ENCODE measurements around the gene COL9A3.
A peak's percentile ranks its signal among the peaks of the same experiment; 100 is the strongest.

COL9A3 gene

DNA sequence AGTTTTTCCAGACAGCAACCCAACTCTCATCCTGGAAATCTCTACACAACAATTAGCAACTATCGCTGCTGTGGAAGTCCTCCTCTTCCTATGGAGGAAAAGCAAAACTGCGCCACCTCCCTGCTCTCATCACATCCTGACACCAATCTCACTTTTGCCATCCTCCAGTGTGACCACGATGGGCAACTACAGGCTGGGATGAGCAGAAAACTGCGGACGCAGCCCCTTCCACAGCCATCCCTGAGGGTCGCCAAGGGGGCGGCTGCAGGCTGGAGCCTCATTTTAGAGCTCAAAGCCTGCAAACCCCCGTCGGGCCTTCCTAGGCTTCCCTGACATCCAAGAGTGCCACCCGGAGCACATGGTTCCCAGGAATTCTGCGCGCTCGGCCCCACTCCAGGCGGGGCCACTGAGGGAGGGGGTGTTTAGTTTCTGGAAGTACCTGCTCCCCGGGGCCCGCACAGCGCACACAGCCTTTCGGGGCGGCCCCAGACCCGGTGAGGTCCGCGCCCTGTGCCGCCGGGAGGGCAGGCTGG, 43.6 kb downstream of the COL9A3 start:
- DNase-seq: peak; percentile 40

DNA sequence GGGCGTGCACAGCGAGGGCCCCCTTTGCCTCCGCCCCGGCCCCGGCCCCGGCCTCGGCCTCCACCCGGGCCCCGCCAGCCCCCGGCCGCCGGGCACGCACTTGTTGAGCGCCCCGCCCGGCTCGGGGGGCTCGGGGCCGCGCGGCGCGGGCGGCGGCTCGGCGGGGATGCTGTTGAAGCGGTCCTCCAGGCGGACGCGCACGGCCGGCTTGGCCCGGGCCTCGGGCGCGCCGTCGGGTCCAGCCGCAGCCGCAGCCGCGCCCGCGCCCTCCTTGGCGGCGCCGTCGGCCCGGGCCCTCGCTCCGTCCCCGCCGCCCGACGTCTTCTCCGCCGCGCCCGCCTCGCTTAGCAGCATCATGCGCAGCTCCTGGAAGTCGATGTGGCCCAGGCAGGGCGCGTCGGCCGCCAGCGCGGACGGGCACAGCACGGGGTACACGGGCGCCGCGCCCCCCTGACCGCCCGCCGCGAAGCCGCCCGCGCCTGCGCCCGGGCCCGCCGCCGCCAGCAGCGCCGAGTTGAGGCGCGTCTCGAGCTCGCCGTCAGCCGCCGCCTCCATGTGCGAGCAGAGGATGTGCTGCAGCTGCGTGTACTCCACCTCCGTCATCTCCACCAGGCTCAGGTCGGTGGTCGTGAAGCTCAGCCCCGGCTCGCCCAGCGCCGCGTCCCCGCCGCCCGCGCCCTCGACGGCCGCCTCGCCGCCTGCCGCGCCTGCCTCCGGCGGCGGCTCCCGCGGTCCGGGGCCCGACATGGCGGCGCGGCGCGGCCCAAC, 44.3 kb downstream of the COL9A3 start:
- no peak for DNase-seq

DNA sequence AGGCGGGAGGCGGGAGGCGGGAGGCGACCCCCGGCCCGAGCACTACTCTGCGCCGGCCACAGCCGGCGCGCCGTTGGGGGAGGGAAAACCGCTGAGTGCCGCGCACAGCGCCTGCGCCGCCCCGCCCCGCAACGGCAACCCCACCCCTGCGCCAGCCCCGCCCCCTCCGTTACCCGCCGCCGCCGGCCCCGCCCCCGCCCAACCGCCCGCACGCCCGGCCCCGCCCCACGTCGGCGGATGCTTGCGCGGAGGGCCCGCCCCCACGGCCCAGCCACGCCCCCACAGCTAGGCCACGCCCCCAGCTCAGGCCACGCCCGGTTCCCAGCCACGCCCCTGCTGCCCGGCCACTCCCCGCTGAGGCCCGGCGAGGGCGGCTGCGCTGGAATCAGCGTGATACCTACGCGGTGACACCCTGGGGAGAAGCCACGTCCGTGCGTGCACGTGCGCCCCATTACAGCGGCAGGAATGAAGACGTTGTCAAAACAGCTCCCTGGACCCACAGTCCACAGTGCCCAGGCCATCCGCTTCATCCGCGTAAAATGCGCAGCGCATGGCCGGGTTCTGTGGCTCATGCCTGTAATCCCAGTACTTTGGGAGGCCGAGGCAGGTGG, 45.0 kb downstream of the COL9A3 start, which contains the start of gene TCFL5:
Gene TCFL5 (minus strand): TSS at position 97 of the 611 bp plus-strand sequence. CDS start 152 bp downstream, outside the sequence.
- peak; percentile 38 for DNase-seq

DNA sequence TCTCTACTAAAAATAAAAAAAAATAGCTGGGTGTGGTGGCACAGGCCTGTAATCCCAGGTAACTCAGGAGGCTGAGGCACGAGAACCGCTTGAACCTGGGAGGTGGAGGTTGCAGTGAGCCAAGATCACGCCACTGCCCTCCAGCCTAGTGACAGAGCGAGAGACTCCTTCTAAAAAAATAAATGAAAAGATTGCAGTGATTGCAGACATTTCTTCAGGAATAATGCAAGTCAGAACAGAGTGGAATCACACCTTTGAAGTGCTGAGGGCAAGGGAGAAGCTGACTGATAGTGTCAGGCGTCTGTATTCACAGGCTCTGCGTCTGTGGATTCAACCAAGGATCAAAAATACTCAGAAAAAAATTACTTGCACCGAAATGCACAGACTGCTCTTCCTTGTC, 47.4 kb downstream of the COL9A3 start:
- DNase-seq: no peak

DNA sequence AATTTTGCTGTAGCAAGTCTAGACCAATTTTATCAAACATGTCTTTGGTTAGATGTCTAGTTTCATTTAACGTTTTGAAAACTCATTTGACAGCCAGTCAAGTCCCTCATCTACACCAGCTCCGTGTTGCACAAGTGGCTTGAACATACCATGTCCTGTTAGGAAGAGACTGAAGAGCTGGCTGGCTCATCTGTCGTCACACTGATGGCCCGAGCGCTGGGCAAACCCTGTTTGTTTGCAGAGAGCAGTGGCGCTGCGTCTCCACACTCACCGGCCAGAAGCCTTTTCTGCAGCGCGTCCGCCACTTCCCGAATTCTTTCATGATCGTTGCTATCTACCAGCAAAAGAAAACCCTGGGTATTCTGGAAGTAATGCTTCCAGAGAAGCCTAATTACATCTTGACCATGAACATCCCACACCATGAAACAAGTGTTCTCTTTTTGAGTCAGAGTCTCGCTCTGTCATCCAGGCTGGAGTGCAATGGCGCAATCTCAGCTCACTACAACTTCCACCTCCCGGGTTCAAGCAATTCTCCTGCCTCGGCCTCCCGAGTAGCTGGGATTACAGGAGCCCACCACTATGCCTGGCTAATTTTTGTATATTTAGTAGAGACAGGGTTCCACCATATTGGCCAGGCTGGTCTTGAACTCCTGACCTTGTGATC, 55.5 kb downstream of the COL9A3 start:
- no peak for DNase-seq

DNA sequence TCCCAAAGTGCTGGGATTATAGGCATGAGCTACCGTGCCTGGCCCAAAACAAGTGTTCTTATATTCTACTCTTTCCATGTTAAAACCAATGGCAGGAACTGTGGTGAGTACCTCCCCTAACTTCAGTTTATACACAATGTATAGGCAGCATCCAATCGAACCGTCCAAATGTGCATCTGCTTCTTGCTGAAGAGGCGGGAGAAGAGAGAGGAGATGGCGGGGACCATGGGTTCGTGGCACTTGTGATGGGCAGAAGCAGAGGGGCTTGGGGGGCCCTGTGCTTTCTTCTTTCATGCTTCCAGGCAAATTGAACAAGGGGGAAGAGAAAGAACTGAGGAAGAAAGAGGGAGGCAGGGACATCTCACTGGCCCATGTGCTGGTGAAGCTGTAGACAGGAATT, 56.0 kb downstream of the COL9A3 start:
- DNase-seq: no peak

DNA sequence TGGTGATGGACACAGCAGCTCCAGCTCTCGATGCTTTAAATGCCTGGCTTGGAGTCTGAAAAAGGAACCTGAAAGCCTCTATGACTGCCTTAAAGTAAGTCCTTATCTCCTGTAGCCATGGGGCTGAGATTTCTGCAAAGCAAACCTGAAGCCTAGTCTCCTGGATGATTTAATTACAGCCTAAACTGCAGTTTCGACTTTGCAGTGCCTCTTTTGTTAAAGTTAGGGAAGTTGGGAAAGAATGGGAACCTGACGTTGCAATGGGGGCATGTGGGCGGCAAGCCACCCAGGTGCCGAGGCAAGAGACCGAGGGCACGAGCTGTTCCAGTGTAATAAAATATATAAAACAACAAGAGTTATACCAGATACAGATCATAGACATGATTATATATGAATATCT, 56.4 kb downstream of the COL9A3 start:
- DNase-seq: no peak

DNA sequence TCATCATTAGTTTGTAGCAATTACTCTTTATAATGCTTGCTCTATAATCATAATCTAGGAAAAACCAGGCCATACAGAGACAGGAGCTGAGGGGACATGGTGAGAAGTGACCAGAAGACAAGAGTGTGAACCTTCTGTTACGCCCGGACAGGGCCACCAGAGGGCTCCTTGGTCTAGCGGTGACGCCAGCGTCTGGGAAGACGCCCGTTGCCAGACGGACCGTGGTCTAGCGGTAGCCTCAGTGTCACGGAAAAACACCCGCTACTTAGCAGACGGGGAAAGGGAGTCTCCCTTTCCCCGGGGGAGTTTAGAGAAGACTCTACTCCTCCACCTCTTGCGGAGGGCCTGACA, 56.8 kb downstream of the COL9A3 start:
- peak; percentile 55 for DNase-seq

DNA sequence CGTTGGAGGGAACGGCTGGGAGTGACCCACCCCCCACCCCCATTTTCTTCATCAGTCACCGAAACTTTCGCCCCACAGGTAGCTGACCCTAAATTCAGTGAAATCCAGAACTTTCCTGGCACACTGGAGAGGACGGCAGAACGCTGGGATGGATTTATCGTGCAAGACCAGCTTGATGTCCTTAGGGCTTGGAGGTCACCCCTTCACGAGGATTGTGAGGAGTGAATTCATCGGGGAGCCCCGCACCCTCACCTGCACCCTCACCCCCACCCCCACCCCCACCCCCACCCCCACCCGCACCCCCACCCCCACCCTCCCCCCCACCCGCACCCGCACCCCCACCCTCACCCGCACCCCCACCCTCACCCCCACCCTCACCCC, 58.1 kb downstream of the COL9A3 start:
- DNase-seq: no peak

DNA sequence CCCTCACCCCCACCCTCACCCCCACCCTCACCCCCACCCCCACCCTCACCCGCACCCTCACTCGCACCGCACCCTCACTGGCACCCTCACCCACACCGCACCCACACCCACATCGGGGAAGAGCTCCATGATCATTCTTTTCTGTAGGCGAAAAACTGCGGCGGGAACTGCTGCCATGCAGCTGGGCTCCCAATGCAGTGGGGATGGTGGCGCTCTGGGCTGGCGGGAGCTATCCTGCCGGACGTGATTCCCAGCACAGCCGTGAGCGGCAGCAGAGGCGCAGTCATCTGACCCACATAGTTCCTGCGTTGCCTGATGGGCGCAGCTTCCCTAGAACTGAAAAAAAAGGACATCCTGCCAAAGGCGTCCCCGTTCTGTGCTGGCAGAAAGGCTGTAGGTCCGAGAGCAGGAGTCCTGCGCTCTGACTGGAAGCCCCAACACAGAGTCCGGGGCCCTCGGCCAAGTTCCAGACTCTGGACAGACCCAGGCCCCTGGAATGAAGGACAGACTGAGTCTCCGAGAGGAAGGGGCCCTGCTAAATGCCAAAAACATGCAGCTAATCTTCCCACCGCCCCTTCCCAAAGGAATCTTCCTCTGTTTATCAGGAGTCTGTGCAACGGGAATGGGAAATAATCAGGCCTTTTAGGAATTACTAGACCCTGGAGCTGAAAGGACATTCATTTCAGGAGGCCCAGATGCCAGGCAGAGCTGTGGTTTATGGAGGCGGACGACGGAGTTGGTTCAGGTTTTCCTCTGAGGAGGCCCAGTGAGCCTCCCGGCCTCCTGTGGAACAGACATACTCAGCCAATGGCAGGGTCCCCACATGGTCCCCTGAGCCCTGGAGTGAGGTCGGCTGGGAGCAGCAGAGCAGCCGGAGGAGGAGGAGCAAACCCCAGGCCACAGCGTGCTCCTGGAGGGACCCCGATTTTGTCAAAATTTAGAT, 58.8 kb downstream of the COL9A3 start:
- no peak for DNase-seq

DNA sequence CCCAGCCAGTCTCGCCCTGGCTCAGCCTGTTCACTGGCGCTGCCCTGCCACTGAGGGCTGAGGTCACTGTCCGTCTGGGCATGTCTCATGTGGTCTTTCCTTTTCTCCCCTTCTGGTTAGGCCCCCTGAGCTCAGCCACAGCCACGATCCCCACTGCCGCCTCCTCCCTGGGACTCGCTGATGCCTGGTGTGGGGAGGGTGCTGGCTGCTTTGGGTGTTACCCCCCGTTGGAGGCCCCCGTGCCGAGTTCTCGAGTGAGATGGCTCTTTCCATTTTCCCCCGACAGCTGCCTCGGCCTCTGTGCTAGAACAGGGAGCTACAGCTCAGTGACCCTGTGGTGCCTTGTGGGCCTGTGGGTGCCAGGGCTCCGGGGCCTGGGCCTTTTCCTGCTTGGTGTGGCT, 59.7 kb downstream of the COL9A3 start:
- no peak for DNase-seq

DNA sequence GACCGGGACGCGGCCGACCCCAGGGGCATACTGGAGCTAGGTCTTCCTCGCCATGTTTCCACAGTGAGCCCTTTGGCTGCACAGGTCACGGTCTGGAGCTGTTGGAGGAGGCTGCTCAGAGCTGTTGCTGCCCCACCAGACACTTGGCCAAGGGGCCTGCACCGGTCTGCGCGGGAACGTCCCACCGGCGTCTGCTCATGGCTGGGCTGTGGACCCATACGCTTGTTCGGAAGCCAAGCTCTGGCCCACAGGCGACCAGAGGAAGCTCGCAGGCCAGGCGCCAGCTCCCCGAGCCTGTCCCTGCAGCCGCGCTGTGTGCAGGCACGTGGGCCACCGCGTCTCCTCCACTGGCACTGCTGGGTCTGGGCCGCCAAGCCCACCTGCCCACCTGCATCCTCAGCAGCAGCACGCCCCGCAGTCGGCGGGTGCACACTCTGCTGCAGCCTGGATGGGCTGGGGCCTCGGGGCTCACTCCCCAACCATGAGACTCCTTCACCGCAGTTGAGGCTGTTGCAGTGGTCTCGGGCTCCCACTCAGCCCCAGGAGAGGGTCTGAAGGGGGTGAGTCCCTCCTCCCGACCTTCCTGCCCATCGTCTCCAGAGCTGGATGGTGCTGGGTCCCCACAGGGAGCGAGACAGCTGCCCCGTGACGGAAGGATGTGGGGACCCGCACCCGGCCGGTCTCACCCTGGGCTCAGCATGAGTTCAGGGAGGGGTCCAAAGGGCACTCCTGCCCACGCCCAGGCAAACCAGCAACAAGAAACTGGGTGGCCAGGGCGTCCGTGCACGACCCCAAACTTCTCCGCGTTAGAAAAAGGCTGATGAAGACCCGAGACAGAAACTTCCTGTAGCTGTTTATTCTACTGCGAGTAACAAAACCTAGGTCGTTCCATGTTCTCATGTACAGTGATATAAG, 60.3 kb downstream of the COL9A3 start:
- no peak for DNase-seq

DNA sequence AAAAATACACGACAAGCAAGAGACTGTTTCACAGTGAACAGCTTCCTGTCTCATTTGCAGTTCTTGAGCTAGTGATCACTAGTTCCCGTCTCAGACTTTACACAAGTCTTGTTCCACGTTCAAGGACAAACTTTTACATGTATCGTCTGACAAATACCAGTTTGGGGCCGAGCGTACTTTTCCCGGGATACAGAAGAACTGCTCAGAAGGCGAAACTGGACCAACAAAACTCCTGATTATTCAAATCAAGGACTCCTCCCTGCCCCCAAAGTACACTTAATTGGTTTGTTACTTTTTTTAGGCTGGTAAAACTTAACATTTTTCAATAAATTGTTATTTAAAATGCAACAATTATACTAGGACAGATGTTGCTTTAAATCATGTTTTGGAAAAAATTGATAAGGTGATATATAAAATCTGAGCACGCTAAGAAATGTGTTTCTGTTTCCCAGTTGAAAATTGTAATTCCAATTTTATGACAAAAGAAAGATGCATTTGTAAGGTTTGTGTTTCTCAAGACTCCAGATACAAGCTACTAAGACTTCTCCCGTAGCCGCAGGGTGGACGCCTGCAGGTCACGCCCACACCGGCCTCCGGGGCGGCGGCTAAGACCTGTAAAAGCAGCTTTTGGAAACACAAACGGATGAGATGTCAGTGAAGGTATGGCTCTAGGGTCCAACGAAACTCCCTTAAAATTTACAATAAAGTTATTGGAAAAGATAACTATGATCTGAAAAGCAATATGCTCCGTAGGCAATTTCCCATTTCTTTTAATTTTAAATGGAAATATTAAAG, 61.6 kb downstream of the COL9A3 start:
- DNase-seq: no peak

DNA sequence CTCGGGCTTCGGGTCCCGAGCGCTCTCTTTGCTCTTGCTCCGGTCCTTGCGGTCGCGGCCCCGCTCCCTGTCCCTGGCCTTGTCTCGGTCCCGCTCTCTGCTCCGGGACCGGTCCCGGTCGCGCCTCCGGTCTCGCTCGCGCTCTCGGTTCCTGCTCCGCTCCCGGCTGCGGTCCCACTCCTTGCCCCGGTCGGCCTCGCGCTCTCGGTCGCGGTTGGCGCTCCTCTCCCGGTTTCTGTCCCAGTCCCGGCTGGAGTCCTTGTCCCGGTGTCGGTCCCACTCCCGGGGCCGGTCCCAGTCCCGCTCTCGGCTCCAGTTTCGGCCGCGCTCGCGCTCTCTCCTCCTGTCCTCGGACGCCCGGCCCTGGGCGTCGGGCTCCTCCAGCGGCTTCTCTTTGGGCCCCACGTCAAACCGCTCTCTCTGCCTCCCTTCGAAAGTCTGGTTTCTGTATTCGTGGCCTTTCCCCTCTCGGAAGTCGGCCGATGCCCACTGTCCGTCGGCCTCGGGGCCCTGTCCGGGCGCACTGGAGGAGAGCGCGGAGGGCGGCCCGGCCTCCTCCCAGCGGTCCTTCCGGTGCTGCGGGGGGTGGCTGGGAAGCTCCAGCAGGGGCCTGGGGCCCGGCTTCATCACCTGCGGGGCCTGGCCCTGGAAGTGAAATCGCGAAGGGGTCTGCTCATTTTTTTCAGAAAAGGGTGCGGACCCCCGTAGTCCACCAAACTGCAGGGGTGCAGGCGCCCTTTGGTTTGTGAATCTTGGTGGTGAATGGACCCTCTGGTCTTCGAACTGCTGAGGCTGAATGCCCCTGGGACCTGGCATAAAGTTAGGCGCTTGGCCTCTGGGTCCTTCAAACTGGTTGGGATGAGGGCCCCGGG, 62.7 kb downstream of the COL9A3 start:
- DNase-seq: no peak

DNA sequence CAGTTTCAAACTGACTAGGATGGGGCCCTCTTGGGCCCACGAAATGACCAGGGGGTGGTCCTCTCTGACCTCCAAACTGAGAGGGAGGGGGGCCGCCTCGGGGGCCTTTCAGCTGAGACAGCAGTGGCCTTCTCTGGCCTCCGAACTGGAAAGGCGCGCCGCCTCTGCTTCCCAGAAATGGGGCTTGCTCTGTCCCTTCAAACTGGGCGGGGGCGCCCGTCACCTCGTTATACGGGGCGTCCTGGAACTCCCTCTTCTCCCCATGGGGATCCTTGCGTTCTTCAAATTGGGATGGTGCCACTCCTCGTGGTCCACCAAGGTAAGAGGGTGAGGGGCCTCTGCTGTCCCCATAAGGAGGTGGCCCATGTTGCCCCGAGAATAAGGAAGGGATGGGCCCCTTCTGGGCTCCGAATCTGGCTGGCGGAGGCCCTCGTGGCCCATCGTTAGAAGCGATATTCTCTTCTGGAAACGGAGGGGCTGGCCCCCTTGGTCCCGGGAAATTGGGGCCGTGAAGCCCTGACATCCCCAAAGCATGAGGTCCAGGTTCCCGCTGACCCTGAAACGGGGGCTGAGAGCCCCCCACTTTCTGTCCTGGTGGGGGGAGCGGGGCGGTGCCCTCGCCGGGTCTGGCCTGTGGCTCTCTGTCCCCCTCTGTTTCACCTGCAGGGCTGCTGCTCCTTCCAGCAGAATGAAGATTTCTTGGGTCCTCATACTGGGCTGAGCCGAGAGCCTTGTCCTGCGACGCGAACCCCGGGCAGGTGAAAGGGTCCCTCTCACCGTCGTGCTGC, 63.5 kb downstream of the COL9A3 start:
- no peak for DNase-seq

DNA sequence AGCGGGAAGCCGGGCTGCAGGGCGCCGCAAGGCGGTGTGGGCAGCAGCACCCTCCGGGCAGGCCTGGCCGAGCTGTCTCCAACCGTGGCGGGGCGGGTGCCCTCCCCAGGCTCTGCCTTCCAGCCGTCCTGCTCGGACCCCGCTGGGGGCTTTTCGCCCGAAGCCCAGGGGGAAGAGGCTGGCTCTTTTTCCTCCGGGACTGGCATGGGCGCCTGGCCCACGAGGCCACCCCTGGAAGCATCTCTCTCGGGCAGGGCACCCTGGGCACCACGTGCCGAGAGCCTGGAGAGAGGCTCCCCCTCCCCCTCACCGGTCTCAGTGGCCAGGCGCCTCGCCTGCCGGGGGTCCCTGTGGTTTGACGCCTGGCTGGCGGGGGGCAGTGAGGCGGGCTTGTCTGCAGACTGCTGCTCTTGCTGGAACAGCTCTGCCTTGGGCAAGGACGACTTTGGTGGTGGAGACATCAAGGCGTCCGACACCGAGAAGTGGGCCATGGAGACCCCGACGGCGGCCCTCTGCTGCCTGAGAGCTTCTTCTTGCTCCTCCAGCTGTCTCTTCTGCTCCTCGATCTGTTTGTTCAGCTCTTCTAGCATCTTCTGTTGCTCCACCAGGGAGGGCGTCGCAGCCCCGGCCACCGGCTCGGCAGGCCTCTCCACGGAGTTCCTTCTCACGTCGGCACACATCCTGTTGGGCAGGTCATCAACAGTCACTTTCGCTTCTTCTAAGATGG, 64.2 kb downstream of the COL9A3 start:
- DNase-seq: no peak

DNA sequence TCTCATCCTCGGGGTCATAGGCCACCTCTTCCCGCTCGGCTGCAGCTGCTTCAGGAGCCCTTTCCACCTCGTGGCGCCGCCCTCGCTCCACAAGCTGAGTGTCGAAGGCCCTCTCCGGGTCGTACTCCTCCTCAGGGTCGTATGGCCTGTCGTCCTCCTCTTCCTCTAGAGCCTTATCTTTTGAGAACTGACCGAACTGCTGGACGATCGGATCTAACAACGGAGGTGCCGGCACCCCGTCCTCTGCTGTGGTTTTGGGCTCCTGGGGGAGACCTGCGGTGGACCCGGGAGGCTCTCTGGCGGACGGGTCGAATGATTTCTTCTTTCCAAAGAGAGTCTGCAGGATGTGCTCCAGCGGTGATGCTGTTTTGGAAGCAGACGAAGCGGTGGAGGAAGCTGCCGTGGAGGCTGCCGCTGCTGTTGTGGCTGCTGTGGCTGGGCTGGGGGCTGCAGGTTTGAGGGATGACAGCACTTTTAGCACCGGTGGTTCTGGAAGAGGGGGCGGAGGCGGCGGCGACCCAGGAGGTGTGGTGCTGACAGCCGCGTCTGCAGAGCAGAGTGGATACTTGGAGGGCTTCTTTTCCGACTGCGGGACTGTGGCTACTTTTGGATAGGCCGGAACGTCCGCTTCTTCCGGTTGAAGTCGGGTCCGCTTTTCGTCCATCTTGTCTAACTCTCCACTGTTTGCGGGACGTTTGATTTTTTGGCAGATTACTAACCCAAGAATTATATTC, 65.0 kb downstream of the COL9A3 start:
- DNase-seq: no peak

DNA sequence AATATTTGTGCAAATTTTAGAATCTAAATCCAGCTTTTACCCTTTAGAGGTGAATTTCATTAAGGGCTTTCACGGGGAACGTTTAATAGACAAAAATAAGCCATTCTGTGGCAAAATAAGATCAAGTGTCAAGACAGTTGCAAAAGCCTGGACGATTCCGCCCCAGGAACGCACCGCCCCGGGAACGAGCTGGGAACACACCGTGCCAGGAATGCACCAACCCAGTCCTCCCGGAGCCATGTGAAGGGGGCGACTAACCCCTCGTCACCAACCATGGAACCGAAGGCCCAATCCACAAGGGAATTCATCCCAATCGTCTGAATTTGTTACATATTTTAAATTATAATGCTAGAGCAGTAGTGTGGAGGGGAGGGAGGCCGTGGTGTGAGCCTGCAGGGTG, 65.6 kb downstream of the COL9A3 start:
- DNase-seq: no peak
